Nephron progenitor cell (in vitro differentiated cells): Measurements from ENCODE around the gene TREX2.
A peak's percentile ranks its signal among the peaks of the same experiment; 100 is the strongest.

ENCODE experiments used
- DNase-seq: peaks from one replicate; pipeline ENCODE4 v3.0.0; 2021
- H3K27ac Mint-ChIP-seq: 2 replicates; pipeline ENCODE4 v1.8.0; 2021; ENCODE audit warnings: mild to moderate bottlenecking, moderate library complexity, mixed read lengths
- H3K27me3 Mint-ChIP-seq: 2 replicates; pipeline ENCODE4 v1.8.0; 2021; ENCODE audit warnings: mild to moderate bottlenecking, low read depth, mixed read lengths; ENCODE audit not compliant: poor library complexity
- H3K36me3 Mint-ChIP-seq: 2 replicates; pipeline ENCODE4 v1.8.0; 2021; ENCODE audit warnings: low read depth, mixed read lengths
- H3K4me1 Mint-ChIP-seq: 2 replicates; pipeline ENCODE4 v1.8.0; 2021; ENCODE audit warnings: mixed read lengths
- H3K4me3 Mint-ChIP-seq: 2 replicates; pipeline ENCODE4 v1.8.0; 2021; ENCODE audit warnings: mild to moderate bottlenecking, moderate library complexity, mixed read lengths
- H3K9me3 Mint-ChIP-seq: 2 replicates; pipeline ENCODE4 v1.8.0; 2021; ENCODE audit warnings: mild to moderate bottlenecking, moderate library complexity, mixed read lengths
- TF ChIP-seq, protein P1 (sequence below): fragments of 200-600 bp; sonication (generic); IDR thresholded peaks from 2 replicates; pipeline ENCODE4 v1.5.0; 2021; ENCODE audit warnings: antibody characterized with exemption

Gene TREX2

GRCh38 chrX:153460826-153461225 is 15.0 kb upstream of the TREX2 start:
- DNase-seq = peak; percentile 71
- Mint-ChIP-seq H3K4me3 (no peak overlapping the region), H3K36me3 (peaks cover 17% of the 10 kb centered on the region), H3K27ac (peak overlapping the region; percentile 42), H3K4me1 (no peaks in the 10 kb centered on the region), H3K9me3 (peaks cover 57% of the 10 kb centered on the region), H3K27me3 (no peaks in the 10 kb centered on the region)
- TF ChIP-seq, protein P1, sequence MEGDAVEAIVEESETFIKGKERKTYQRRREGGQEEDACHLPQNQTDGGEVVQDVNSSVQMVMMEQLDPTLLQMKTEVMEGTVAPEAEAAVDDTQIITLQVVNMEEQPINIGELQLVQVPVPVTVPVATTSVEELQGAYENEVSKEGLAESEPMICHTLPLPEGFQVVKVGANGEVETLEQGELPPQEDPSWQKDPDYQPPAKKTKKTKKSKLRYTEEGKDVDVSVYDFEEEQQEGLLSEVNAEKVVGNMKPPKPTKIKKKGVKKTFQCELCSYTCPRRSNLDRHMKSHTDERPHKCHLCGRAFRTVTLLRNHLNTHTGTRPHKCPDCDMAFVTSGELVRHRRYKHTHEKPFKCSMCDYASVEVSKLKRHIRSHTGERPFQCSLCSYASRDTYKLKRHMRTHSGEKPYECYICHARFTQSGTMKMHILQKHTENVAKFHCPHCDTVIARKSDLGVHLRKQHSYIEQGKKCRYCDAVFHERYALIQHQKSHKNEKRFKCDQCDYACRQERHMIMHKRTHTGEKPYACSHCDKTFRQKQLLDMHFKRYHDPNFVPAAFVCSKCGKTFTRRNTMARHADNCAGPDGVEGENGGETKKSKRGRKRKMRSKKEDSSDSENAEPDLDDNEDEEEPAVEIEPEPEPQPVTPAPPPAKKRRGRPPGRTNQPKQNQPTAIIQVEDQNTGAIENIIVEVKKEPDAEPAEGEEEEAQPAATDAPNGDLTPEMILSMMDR = peak; percentile 54

DNA sequence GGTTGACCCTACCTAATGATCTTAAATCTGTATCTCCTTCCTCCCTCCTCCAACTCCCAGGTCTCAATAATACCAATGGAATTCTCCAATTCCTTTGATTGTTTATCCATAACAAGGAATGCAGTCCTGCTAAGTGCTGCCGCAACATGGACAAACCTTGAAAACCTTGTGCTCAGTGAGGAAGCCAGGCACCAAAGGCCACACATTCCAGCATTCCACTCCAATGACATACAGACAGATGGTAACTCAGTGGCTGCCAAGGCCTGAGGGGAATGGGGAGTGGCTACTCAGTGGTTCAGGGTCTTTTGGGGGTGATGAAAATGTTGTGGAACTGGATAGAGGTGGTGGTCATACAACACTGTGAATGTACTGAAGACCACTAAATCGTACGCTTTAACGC is 14.1 kb upstream of the TREX2 start:
- Mint-ChIP-seq H3K36me3 (peaks cover 17% of the 10 kb centered on the region), H3K9me3 (peaks cover 53% of the 10 kb centered on the region), H3K27ac (no peak overlapping the region), H3K4me3 (no peak overlapping the region), H3K4me1 (no peaks in the 10 kb centered on the region), H3K27me3 (no peaks in the 10 kb centered on the region)
- DNase-seq = no peak
- TF ChIP-seq, protein P1 = no peak

DNA sequence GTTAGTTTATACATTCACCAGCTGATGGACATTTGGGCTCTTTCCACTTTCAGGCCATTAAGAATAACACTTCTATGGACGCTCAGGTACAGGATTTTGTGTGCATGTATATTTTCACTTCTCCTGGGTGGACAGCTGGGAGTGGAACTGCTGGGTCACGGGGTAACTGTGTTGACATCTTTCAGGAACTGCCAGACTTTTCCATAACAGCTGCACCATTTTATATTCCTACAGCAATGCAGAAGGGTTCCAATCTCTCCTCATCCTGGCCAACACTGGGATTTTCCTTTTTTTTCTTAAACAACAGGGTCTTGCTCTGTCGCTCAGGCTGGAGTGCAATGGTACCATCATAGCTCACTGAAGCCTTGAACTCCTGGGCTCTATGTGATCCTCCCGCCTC is 12.6 kb upstream of the TREX2 start:
- TF ChIP-seq, protein P1 = no peak
- Mint-ChIP-seq H3K4me1 (no peaks in the 10 kb centered on the region), H3K27me3 (no peaks in the 10 kb centered on the region), H3K27ac (no peak overlapping the region), H3K36me3 (peaks cover 17% of the 10 kb centered on the region), H3K9me3 (peaks cover 44% of the 10 kb centered on the region), H3K4me3 (no peak overlapping the region)
- no peak for DNase-seq

- Mint-ChIP-seq H3K36me3 (peaks cover 21% of the 10 kb centered on the region), H3K4me3 (no peak overlapping the region), H3K4me1 (no peaks in the 10 kb centered on the region), H3K9me3 (peaks cover 49% of the 10 kb centered on the region), H3K27me3 (no peaks in the 10 kb centered on the region), H3K27ac (no peak overlapping the region)
- TF ChIP-seq, protein P1 = no peak
- DNase-seq = no peak
These were observed 12.1 kb upstream of the TREX2 start for GRCh38 chrX:153457827-153458466.

GRCh38 chrX:153457136-153457825 is 11.4 kb upstream of the TREX2 start:
- no peak for DNase-seq
- peaks cover 22% of the 10 kb centered on the region for H3K36me3 Mint-ChIP-seq
- TF ChIP-seq, protein P1 = no peak

DNA sequence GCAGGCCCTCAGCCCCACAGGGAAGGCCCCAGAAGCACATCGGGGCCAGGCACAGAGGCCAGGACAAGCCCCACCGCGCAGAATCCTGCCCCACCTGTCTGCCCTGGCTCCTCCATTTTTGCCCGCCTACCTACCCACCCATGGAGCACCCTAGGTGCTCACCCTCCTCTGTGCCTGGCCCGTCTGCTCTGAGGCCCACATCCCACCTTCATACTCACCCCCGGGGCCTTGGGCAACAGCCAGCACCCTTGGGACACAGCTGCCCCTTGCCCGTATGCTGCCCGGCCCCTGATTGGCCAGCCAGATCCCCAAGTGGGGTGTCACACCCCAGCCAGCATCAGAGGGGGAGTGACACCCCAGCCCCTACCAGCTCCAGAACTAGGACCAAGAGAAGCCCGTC is 10.8 kb upstream of the TREX2 start:
- Mint-ChIP-seq H3K4me3 (no peak overlapping the region), H3K27me3 (no peaks in the 10 kb centered on the region), H3K9me3 (peaks cover 53% of the 10 kb centered on the region), H3K36me3 (peaks cover 19% of the 10 kb centered on the region), H3K27ac (no peak overlapping the region), H3K4me1 (no peaks in the 10 kb centered on the region)
- TF ChIP-seq, protein P1 = no peak
- DNase-seq = no peak

More at GRCh38 chrX:153457136-153457825, 11.4 kb upstream of the TREX2 start:
- no peaks in the 10 kb centered on the region for H3K4me1 Mint-ChIP-seq
- no peak overlapping the region for H3K27ac Mint-ChIP-seq
- no peak overlapping the region for H3K4me3 Mint-ChIP-seq
- H3K9me3 Mint-ChIP-seq = peaks cover 52% of the 10 kb centered on the region
- H3K27me3 Mint-ChIP-seq = no peaks in the 10 kb centered on the region
